ENCODE measurements around the gene NUAK2. TPM values are rescaled to one million over a fixed set of nuclear protein-coding genes. Genes with fewer than 3 reads are reported as not detected.

NUAK2 gene
- total RNA-seq, 1 experiment from 2014 or later, result 0.45 TPM

DNA sequence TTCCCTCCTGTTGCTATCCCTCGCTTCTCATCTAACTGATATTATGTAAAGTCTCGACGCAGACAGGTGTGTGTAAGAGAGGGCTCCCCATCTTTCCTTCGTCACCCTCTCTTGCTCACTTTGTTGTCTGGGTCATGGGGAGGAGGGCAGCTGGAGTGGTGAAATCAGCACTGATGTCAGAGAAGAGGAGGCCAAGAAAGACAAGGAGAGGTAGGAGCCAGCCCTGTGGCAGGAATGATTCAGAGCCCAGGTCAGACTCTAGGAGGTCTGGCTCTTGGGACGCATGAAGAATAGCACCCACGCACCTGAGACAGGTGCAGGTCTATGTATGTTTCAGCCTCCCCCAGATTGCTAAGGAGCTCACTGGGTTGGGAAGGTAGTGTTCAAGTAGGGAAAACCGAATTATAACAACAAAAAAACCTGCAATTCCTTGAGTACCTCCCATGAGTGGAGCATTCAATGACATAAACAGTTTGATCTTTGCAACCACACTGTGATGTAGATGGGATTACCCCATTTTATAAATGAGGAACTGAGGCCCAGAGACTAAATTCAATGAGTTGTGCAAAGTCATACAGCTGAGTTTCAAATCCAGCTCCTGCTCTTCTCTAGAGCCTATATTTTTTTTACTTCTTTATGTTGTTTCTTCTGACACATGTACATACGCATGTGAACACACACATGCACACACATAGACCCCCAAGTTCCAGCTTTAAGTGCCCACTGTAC is 10.4 kb downstream of the NUAK2 start:
- DNase-seq (ENCODE audit: low spot score), result no peak
- TF ChIP-seq, protein P1, sequence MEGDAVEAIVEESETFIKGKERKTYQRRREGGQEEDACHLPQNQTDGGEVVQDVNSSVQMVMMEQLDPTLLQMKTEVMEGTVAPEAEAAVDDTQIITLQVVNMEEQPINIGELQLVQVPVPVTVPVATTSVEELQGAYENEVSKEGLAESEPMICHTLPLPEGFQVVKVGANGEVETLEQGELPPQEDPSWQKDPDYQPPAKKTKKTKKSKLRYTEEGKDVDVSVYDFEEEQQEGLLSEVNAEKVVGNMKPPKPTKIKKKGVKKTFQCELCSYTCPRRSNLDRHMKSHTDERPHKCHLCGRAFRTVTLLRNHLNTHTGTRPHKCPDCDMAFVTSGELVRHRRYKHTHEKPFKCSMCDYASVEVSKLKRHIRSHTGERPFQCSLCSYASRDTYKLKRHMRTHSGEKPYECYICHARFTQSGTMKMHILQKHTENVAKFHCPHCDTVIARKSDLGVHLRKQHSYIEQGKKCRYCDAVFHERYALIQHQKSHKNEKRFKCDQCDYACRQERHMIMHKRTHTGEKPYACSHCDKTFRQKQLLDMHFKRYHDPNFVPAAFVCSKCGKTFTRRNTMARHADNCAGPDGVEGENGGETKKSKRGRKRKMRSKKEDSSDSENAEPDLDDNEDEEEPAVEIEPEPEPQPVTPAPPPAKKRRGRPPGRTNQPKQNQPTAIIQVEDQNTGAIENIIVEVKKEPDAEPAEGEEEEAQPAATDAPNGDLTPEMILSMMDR (conservative IDR thresholded peaks at IDR 0.05; ENCODE audit: low read depth, low read length), result no peak
- TF ChIP-seq EZH2 (IDR thresholded peaks at IDR 0.05; ENCODE audit: borderline replicate concordance, low read depth, low read length, poor library complexity, severe bottlenecking), result no peak
- H3K4me1 ChIP-seq (ENCODE audit: insufficient read depth, low read length, poor library complexity, severe bottlenecking), result peaks cover 11% of the 10 kb centered on the region
- H3K27me3 ChIP-seq (replicated peaks; ENCODE audit: insufficient read depth, low read depth, low read length, poor library complexity), result no peaks in the 10 kb centered on the region
- H3K36me3 ChIP-seq (ENCODE audit: insufficient read depth, low read length, poor library complexity, severe bottlenecking), result no peaks in the 10 kb centered on the region
- intact Hi-C loops (cut with micrococcal nuclease; ENCODE audit: unreplicated experiment), result no loop called here
- ChIA-PET POLR2A (ENCODE audit: low non-redundant PET) (no interaction called here), CTCF (no interaction called here)
- BruUV-seq (replicated peaks), result no TSS peak
- no peaks in the 10 kb centered on the region for H3K9me3 ChIP-seq (ENCODE audit: low read depth, low read length, poor library complexity, severe bottlenecking)
- no peak overlapping the region for H3K4me3 ChIP-seq (ENCODE audit: low read depth, low read length, poor library complexity, severe bottlenecking)
- H3K27ac ChIP-seq (ENCODE audit: low read depth, low read length, poor library complexity, severe bottlenecking), result no peak overlapping the region

DNA sequence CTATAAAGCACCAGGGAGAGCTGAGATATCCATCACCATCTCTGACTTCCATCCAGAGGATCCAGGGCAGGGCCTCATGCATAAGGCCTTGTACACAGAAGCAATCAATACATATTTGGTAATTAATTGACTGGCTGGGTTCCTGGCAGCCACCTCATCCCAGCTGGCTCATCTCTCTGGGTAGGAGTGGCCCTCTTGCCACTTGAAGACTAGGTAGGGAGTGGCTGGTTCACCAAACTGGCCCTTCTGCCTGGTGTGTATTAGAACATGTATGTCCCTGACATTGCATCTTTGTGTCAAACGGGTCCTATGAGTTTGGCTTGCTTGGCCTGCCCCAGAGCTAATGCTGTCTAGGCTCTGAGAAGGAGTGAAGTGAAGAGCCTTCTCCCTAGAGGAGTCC is 11.8 kb downstream of the NUAK2 start:
- POLR2A ChIA-PET (ENCODE audit: low non-redundant PET), result no interaction called here
- CTCF ChIA-PET, result no interaction called here

DNA sequence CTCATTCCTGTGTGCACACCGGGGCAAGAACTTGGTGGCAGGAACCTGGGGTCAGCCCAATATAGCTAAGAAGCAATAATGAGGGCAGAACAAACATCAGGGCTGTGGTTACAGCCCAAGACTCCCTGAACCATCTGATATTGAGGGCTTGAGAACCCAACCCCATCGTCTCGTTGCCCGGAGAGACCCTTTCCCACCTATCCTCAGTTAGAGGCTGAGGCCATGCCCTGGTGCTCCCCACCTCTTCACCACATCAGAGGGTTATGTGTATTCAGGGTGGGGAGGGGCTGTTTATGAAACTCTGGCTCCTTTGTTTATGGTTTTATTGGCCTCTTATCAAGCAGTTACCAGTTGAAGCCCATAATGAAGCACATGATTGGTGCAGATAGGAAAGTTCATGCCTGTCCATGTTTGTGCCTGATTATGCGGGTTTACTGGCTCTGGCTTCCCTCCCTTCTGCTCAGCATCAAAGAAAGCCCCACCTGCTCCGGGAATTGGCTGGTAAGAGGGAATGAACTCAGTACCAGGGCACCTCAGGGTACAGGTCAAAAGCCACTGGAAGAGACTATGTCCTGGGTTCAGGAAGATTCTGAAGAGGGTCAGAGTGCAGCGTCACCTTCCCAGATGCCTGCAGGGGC is 14.5 kb downstream of the NUAK2 start:
- CTCF ChIA-PET, result no interaction called here
- no peak overlapping the region for H3K4me3 ChIP-seq (ENCODE audit: low read depth, low read length, poor library complexity, severe bottlenecking)
- H3K27me3 ChIP-seq (replicated peaks; ENCODE audit: insufficient read depth, low read depth, low read length, poor library complexity), result no peaks in the 10 kb centered on the region
- H3K9me3 ChIP-seq (ENCODE audit: low read depth, low read length, poor library complexity, severe bottlenecking), result no peaks in the 10 kb centered on the region
- no peak for DNase-seq (ENCODE audit: low spot score)
- H3K27ac ChIP-seq (ENCODE audit: low read depth, low read length, poor library complexity, severe bottlenecking), result no peak overlapping the region
- intact Hi-C loops (cut with micrococcal nuclease; ENCODE audit: unreplicated experiment), result no loop called here
- H3K4me1 ChIP-seq (ENCODE audit: insufficient read depth, low read length, poor library complexity, severe bottlenecking), result peaks cover 3% of the 10 kb centered on the region
- H3K36me3 ChIP-seq (ENCODE audit: insufficient read depth, low read length, poor library complexity, severe bottlenecking), result no peaks in the 10 kb centered on the region
- BruUV-seq (replicated peaks), result no TSS peak
- no peak for TF ChIP-seq EZH2 (IDR thresholded peaks at IDR 0.05; ENCODE audit: borderline replicate concordance, low read depth, low read length, poor library complexity, severe bottlenecking)
- TF ChIP-seq, protein P1 (conservative IDR thresholded peaks at IDR 0.05; ENCODE audit: low read depth, low read length), result no peak
- POLR2A ChIA-PET (ENCODE audit: low non-redundant PET), result no interaction called here

More for the DNA sequence above, 11.8 kb downstream of the NUAK2 start:
- BruUV-seq (replicated peaks), result no TSS peak
- no peaks in the 10 kb centered on the region for H3K9me3 ChIP-seq (ENCODE audit: low read depth, low read length, poor library complexity, severe bottlenecking)
- intact Hi-C loops (cut with micrococcal nuclease; ENCODE audit: unreplicated experiment), result no loop called here
- no peak overlapping the region for H3K27ac ChIP-seq (ENCODE audit: low read depth, low read length, poor library complexity, severe bottlenecking)
- TF ChIP-seq EZH2 (IDR thresholded peaks at IDR 0.05; ENCODE audit: borderline replicate concordance, low read depth, low read length, poor library complexity, severe bottlenecking), result no peak
- no peaks in the 10 kb centered on the region for H3K27me3 ChIP-seq (replicated peaks; ENCODE audit: insufficient read depth, low read depth, low read length, poor library complexity)
- H3K36me3 ChIP-seq (ENCODE audit: insufficient read depth, low read length, poor library complexity, severe bottlenecking), result no peaks in the 10 kb centered on the region
- no peak for DNase-seq (ENCODE audit: low spot score)
- H3K4me3 ChIP-seq (ENCODE audit: low read depth, low read length, poor library complexity, severe bottlenecking), result no peak overlapping the region
- H3K4me1 ChIP-seq (ENCODE audit: insufficient read depth, low read length, poor library complexity, severe bottlenecking), result peaks cover 11% of the 10 kb centered on the region

All from A673 (cell line).